ENCODE data around the gene FANCC. TPM values are rescaled to one million over a fixed set of nuclear protein-coding genes. Genes with fewer than 3 reads are reported as not detected.

Gene FANCC
- total and polyA plus RNA-seq, 2 of the 8 experiments (the other 6 are each of a cell fraction or from before 2014, with no cell fraction given): 7.8 to 15.2 TPM

DNA sequence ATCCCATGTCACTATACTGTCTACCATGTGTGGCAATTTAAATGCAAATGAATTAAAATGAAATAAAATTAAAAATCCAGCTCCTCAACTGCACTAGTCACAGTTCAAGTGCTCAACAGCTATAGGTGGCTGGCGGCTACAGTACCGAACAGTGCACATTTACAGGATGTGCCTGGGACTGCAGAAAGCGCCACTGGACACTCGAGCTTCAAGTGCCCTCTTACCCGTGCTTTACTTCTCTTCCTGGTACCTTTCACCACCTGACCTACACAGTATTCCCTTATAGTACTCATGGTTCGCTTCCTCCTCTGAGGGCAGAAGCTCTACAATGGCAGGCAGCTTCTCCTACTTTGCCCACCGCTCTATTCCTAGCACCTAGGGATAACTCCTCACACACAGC lies 166.6 kb downstream of the FANCC start (continued):
- no peak for TF ChIP-seq EGR1 (IDR thresholded peaks at IDR 0.05; ENCODE audit: borderline replicate concordance, low read depth, low read length)
- TF ChIP-seq HDAC6 (IDR thresholded peaks at IDR 0.05; ENCODE audit: low read depth, low read length): no peak
